Liver (tissue), 9 donors: ENCODE data around the gene PLD3. TPM values are rescaled to one million over a fixed set of nuclear protein-coding genes. Genes with fewer than 3 reads are reported as not detected.

Source experiments
- DNase-seq: peaks from one replicate; pipeline ENCODE4 v3.0.0-alpha.2; 2017; ENCODE audit warnings: low spot score
- H3K27ac ChIP-seq, 2 donors: one replicate each; pipeline ENCODE4 v1.7.0; 2013; ENCODE audit warnings: inconsistent platforms in 2 of 2, low read length in 2 of 2, control low read depth in 1 of 2, low read depth in 1 of 2, mild to moderate bottlenecking in 1 of 2
- H3K27me3 ChIP-seq, 4 donors: one replicate each; pipeline versions ENCODE4 v1.6.1 to v1.7.0; 2013; ENCODE audit warnings: low read length in 3 of 4, inconsistent platforms in 1 of 4, mild to moderate bottlenecking in 1 of 4, moderate library complexity in 1 of 4; ENCODE audit not compliant: control insufficient read depth in 4 of 4, insufficient read depth in 4 of 4
- H3K36me3 ChIP-seq, 4 donors: one replicate each; pipeline versions ENCODE4 v1.6.1 to v1.7.0; 2013; ENCODE audit warnings: low read length in 3 of 4, mild to moderate bottlenecking in 3 of 4, low read depth in 1 of 4, moderate library complexity in 1 of 4; ENCODE audit not compliant: control insufficient read depth in 4 of 4, insufficient read depth in 3 of 4
- H3K4me1 ChIP-seq, 4 donors: one replicate each; pipeline versions ENCODE4 v1.6.1 to v1.7.0; 2013; ENCODE audit warnings: low read length in 3 of 4, mild to moderate bottlenecking in 3 of 4, moderate library complexity in 1 of 4; ENCODE audit not compliant: control insufficient read depth in 4 of 4, insufficient read depth in 4 of 4
- H3K4me3 ChIP-seq, 3 donors: one replicate each; pipeline versions ENCODE4 v1.6.1 to v1.7.0; 2013; ENCODE audit warnings: low read length in 3 of 3, control low read depth in 1 of 3, low read depth in 1 of 3, mild to moderate bottlenecking in 1 of 3
- H3K9ac ChIP-seq, 2 donors: one replicate each; pipeline ENCODE4 v1.7.0; 2013; ENCODE audit warnings: low read length in 2 of 2, mild to moderate bottlenecking in 2 of 2, moderate library complexity in 2 of 2, control low read depth in 1 of 2, low read depth in 1 of 2
- H3K9me3 ChIP-seq, 4 donors: one replicate each; pipeline versions ENCODE4 v1.6.1 to v1.7.0; 2013; ENCODE audit warnings: low read length in 3 of 4; ENCODE audit not compliant: control insufficient read depth in 4 of 4
- EGR1 ChIP-seq, 2 donors: IDR thresholded peaks; 2 replicates each; pipeline ENCODE4 v1.6.1; 2016 to 2018; ENCODE audit warnings: antibody characterized with exemption in 2 of 2, low read depth in 2 of 2
- FOXA1 ChIP-seq: IDR thresholded peaks from 2 replicates; pipeline ENCODE4 v1.6.1; 2016; ENCODE audit warnings: antibody characterized with exemption
- FOXA2 ChIP-seq: IDR thresholded peaks from 2 replicates; pipeline ENCODE4 v1.6.1; 2016; ENCODE audit warnings: antibody characterized with exemption
- GABPA ChIP-seq, 2 donors: IDR thresholded peaks in 1 of 2; conservative IDR thresholded peaks in 1 of 2; 2 replicates each; pipeline ENCODE4 v1.6.1; 2016; ENCODE audit warnings: antibody characterized with exemption in 2 of 2, mild to moderate bottlenecking in 1 of 2, moderate library complexity in 1 of 2
- HNF4A ChIP-seq, 2 donors: conservative IDR thresholded peaks; 2 replicates each; pipeline ENCODE4 v1.6.1; 2016; ENCODE audit warnings: antibody characterized with exemption in 2 of 2, mild to moderate bottlenecking in 2 of 2
- HNF4G ChIP-seq: IDR thresholded peaks from 2 replicates; pipeline ENCODE4 v1.6.1; 2016; ENCODE audit warnings: antibody characterized with exemption
- JUND ChIP-seq, 2 donors: IDR thresholded peaks; 2 replicates each; pipeline ENCODE4 v1.6.1; 2016; ENCODE audit warnings: antibody characterized with exemption in 2 of 2
- NR2F2 ChIP-seq: IDR thresholded peaks from 2 replicates; pipeline ENCODE4 v1.6.1; 2016; ENCODE audit warnings: antibody characterized with exemption
- RAD21 ChIP-seq, 2 donors: IDR thresholded peaks; 2 replicates each; pipeline ENCODE4 v1.6.1; 2016; ENCODE audit warnings: antibody characterized with exemption in 2 of 2, mild to moderate bottlenecking in 2 of 2
- RXRA ChIP-seq, 2 donors: IDR thresholded peaks; 2 replicates each; pipeline ENCODE4 v1.6.1; 2017 to 2018; ENCODE audit warnings: antibody characterized with exemption in 2 of 2, mild to moderate bottlenecking in 1 of 2
- TAF1 ChIP-seq: conservative IDR thresholded peaks from 2 replicates; pipeline ENCODE4 v1.6.1; 2016; ENCODE audit warnings: antibody characterized with exemption, mild to moderate bottlenecking
- WGBS: extraction: QIAGEN DNeasy Blood & Tissue Kit; methylation state at CpG from one replicate; pipeline ENCODE4 v1.1.7; 2013; 5-methylcytosine and 5-hydroxymethylcytosine counted together
- polyA plus RNA-seq, 2 donors: library from polyadenylated mRNA; stranded (reverse) in 1 of 2; unstranded in 1 of 2; fragments of 200-250 nt in 1 of 2; fragments of >200 nt in 1 of 2; fragmentation: Nextera tagmentation in 1 of 2; extraction: Ambion mirVana in 1 of 2; gene quantifications; one replicate each; pipeline versions ENCODE4 v1.2.1 to v1.2.3, GENCODE V29; 2013 to 2015
- total RNA-seq, 2 donors: library from RNA; depleted of rRNA; stranded (reverse); fragments of >200 nt; gene quantifications; one replicate each; pipeline ENCODE4 v1.2.3, GENCODE V29; 2014
- TF ChIP-seq, protein P1 (sequence below): IDR thresholded peaks from 2 replicates; pipeline ENCODE4 v1.6.1; 2016; ENCODE audit warnings: antibody characterized with exemption
- TF ChIP-seq, protein P2 (sequence below): IDR thresholded peaks from 2 replicates; pipeline ENCODE4 v1.6.1; 2016; ENCODE audit warnings: antibody characterized with exemption
- TF ChIP-seq, protein P3 (sequence below): IDR thresholded peaks from 2 replicates; pipeline ENCODE4 v1.6.1; 2016; ENCODE audit warnings: antibody characterized with exemption
- TF ChIP-seq, protein P4 (sequence below): fragments of 150-350 bp; IDR thresholded peaks from 2 replicates; pipeline ENCODE4 v1.5.1; 2017; ENCODE audit warnings: improper control_type of control experiment, low read depth, low read length; ENCODE audit not compliant: missing input control
- TF ChIP-seq, protein P5 (sequence below): IDR thresholded peaks from 2 replicates; pipeline ENCODE4 v1.6.1; 2016; ENCODE audit warnings: antibody characterized with exemption, mild to moderate bottlenecking
- donor health status: healthy.
- donor health status: healthy.
- donor health status: healthy.
- donor health status: healthy.
- donor health status: healthy.

PLD3 gene
- total and polyA plus RNA-seq, 4 donors: 56.0 to 125 (median 105) TPM

DNA sequence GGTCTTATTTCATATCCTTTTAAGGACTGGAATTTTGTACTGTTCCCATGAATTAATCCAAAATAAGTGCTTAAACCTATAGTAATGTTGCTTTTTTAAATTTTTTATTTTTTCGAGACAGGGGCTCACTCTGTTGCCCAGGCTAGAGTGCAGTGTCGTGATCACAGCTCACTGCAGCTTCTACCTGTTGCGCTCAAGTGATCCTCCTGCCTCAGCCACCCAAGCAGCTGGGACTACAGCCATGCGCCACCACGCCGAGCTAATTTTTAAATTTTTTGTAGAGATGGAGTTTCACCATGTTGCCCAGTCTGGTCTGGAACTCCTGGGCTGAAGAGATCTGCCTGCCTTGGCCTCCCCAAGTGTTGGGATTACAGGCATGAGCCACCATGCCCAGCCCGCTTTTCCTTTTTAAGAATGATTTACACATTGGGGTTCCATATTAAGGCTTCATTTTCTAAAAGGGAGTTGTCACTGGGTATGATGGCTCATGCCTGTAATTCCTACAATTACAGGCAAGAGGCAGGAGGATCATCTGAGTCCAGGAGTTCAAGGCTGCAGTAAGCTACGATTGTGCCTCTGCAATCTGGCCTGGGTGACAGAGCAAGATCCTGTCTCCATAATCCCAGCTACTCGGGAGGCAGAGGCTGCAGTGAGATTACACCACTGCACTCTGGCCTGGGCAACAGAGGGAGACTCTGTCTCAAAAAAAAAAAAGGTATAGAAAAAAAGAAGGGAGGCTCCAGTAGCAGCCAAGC, 35.1 kb upstream of the PLD3 start:
- TF ChIP-seq, protein P1, sequence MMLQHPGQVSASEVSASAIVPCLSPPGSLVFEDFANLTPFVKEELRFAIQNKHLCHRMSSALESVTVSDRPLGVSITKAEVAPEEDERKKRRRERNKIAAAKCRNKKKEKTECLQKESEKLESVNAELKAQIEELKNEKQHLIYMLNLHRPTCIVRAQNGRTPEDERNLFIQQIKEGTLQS: no peak
- TF ChIP-seq EGR1 (IDR thresholded peaks at IDR 0.05; ENCODE audit: low read depth in 2 of 2): no peak
- no peak for TF ChIP-seq HNF4A (conservative IDR thresholded peaks at IDR 0.05)
- no peak for TF ChIP-seq FOXA2
- no peak for TF ChIP-seq HNF4G
- TF ChIP-seq RAD21 (IDR thresholded peaks at IDR 0.05): no peak
- no peak for TF ChIP-seq TAF1
- TF ChIP-seq, protein P2, sequence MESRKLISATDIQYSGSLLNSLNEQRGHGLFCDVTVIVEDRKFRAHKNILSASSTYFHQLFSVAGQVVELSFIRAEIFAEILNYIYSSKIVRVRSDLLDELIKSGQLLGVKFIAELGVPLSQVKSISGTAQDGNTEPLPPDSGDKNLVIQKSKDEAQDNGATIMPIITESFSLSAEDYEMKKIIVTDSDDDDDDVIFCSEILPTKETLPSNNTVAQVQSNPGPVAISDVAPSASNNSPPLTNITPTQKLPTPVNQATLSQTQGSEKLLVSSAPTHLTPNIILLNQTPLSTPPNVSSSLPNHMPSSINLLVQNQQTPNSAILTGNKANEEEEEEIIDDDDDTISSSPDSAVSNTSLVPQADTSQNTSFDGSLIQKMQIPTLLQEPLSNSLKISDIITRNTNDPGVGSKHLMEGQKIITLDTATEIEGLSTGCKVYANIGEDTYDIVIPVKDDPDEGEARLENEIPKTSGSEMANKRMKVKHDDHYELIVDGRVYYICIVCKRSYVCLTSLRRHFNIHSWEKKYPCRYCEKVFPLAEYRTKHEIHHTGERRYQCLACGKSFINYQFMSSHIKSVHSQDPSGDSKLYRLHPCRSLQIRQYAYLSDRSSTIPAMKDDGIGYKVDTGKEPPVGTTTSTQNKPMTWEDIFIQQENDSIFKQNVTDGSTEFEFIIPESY: no peak
- TF ChIP-seq NR2F2: no peak
- TF ChIP-seq, protein P3, sequence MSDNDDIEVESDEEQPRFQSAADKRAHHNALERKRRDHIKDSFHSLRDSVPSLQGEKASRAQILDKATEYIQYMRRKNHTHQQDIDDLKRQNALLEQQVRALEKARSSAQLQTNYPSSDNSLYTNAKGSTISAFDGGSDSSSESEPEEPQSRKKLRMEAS: no peak
- no peak for TF ChIP-seq GABPA (IDR thresholded peaks at IDR 0.05 in 1 of 2, conservative IDR thresholded peaks at IDR 0.05 in 1 of 2)
- TF ChIP-seq, protein P4, sequence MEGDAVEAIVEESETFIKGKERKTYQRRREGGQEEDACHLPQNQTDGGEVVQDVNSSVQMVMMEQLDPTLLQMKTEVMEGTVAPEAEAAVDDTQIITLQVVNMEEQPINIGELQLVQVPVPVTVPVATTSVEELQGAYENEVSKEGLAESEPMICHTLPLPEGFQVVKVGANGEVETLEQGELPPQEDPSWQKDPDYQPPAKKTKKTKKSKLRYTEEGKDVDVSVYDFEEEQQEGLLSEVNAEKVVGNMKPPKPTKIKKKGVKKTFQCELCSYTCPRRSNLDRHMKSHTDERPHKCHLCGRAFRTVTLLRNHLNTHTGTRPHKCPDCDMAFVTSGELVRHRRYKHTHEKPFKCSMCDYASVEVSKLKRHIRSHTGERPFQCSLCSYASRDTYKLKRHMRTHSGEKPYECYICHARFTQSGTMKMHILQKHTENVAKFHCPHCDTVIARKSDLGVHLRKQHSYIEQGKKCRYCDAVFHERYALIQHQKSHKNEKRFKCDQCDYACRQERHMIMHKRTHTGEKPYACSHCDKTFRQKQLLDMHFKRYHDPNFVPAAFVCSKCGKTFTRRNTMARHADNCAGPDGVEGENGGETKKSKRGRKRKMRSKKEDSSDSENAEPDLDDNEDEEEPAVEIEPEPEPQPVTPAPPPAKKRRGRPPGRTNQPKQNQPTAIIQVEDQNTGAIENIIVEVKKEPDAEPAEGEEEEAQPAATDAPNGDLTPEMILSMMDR: no peak
- TF ChIP-seq RXRA (IDR thresholded peaks at IDR 0.05): no peak
- no peak for TF ChIP-seq JUND (IDR thresholded peaks at IDR 0.05)
- TF ChIP-seq FOXA1: no peak
- TF ChIP-seq, protein P5, sequence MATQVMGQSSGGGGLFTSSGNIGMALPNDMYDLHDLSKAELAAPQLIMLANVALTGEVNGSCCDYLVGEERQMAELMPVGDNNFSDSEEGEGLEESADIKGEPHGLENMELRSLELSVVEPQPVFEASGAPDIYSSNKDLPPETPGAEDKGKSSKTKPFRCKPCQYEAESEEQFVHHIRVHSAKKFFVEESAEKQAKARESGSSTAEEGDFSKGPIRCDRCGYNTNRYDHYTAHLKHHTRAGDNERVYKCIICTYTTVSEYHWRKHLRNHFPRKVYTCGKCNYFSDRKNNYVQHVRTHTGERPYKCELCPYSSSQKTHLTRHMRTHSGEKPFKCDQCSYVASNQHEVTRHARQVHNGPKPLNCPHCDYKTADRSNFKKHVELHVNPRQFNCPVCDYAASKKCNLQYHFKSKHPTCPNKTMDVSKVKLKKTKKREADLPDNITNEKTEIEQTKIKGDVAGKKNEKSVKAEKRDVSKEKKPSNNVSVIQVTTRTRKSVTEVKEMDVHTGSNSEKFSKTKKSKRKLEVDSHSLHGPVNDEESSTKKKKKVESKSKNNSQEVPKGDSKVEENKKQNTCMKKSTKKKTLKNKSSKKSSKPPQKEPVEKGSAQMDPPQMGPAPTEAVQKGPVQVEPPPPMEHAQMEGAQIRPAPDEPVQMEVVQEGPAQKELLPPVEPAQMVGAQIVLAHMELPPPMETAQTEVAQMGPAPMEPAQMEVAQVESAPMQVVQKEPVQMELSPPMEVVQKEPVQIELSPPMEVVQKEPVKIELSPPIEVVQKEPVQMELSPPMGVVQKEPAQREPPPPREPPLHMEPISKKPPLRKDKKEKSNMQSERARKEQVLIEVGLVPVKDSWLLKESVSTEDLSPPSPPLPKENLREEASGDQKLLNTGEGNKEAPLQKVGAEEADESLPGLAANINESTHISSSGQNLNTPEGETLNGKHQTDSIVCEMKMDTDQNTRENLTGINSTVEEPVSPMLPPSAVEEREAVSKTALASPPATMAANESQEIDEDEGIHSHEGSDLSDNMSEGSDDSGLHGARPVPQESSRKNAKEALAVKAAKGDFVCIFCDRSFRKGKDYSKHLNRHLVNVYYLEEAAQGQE: no peak
- DNase-seq: no peak
- Histone ChIP-seq H3K4me3 (no peak overlapping the region), H3K9ac (no peak overlapping the region), H3K27ac (no peak overlapping the region), H3K4me1 (no peaks in the 10 kb centered on the region), H3K36me3 (peaks cover 0 to 3% (median 0%) of the 10 kb centered on the region in 4 donors), H3K9me3 (no peaks in the 10 kb centered on the region), H3K27me3 (no peaks in the 10 kb centered on the region)
- 93% methylated on average over 9 of the region's 9 CpGs for WGBS
